GM23338 (cell line): ENCODE results near the gene RASL10B. TPM values are rescaled to one million over a fixed set of nuclear protein-coding genes. Genes with fewer than 3 reads are reported as not detected.

Source experiments
- ATAC-seq: fragments of 200-7000 bp; cut with Tn5 transposase; 3 replicates; pipeline ENCODE4 v1.9.1; 2020
- DNase-seq: peaks from one replicate; pipeline ENCODE4 v3.0.0-alpha.2; 2015; ENCODE audit warnings: low spot score
- H2AFZ ChIP-seq: fragments of 200-600 bp; sonication (generic); 2 replicates; pipeline ENCODE4 v1.8.0; 2016; ENCODE audit warnings: antibody characterized with exemption, mild to moderate bottlenecking, moderate library complexity
- H3F3A ChIP-seq: fragments of 200-600 bp; sonication (generic); replicated peaks from 2 replicates; pipeline ENCODE4 v1.8.0; 2017; ENCODE audit warnings: antibody characterized with exemption, mixed run types, low read depth
- H3K27ac ChIP-seq: fragments of 200-600 bp; sonication (generic); 2 replicates; pipeline ENCODE4 v1.6.1; 2016; ENCODE audit warnings: low read depth
- H3K27me3 ChIP-seq: fragments of 200-600 bp; sonication (generic); 2 replicates; pipeline ENCODE4 v1.8.0; 2016; ENCODE audit warnings: mild to moderate bottlenecking, mixed run types, moderate library complexity; ENCODE audit not compliant: insufficient read depth
- H3K36me3 ChIP-seq: fragments of 200-600 bp; sonication (generic); 2 replicates; pipeline ENCODE4 v1.8.0; 2016; ENCODE audit warnings: mild to moderate bottlenecking; ENCODE audit not compliant: insufficient read depth
- H3K4me1 ChIP-seq: fragments of 200-600 bp; sonication (generic); 2 replicates; pipeline ENCODE4 v1.8.0; 2016; ENCODE audit warnings: mild to moderate bottlenecking, moderate library complexity; ENCODE audit not compliant: insufficient read depth
- H3K4me2 ChIP-seq: fragments of 200-600 bp; sonication (generic); 2 replicates; pipeline ENCODE4 v1.7.1; 2017; ENCODE audit warnings: mixed run types
- H3K4me3 ChIP-seq: fragments of 200-600 bp; sonication (generic); 2 replicates; pipeline ENCODE4 v1.6.1; 2016; ENCODE audit warnings: mixed run types
- H3K79me2 ChIP-seq: fragments of 200-600 bp; sonication (generic); replicated peaks from 2 replicates; pipeline ENCODE4 v1.8.0; 2017; ENCODE audit warnings: mild to moderate bottlenecking; ENCODE audit not compliant: insufficient read depth
- H3K9me2 ChIP-seq: fragments of 200-600 bp; sonication (generic); 2 replicates; pipeline ENCODE4 v1.8.0; 2017; ENCODE audit not compliant: insufficient read depth
- H4K20me1 ChIP-seq: fragments of 200-600 bp; sonication (generic); replicated peaks from 2 replicates; pipeline ENCODE4 v1.8.0; 2017; ENCODE audit warnings: mild to moderate bottlenecking; ENCODE audit not compliant: insufficient read depth
- H3K27ac Mint-ChIP-seq: 2 replicates; pipeline ENCODE4 v1.8.0; 2020; ENCODE audit warnings: inconsistent platforms, mild to moderate bottlenecking, moderate library complexity, mixed read lengths
- H3K27me3 Mint-ChIP-seq: 3 replicates; pipeline ENCODE4 v1.8.0; 2022; ENCODE audit warnings: low read depth, mild to moderate bottlenecking, moderate library complexity, mixed read lengths, inconsistent platforms; ENCODE audit not compliant: insufficient read depth, poor library complexity
- H3K36me3 Mint-ChIP-seq: 3 replicates; pipeline ENCODE4 v1.8.0; 2021; ENCODE audit warnings: low read depth, mild to moderate bottlenecking, inconsistent platforms, moderate library complexity, mixed read lengths
- H3K4me1 Mint-ChIP-seq: 3 replicates; pipeline ENCODE4 v1.8.0; 2020; ENCODE audit warnings: mild to moderate bottlenecking, inconsistent platforms, mixed read lengths
- H3K4me3 Mint-ChIP-seq: 3 replicates; pipeline ENCODE4 v1.8.0; 2021; ENCODE audit warnings: moderate library complexity, mild to moderate bottlenecking, inconsistent platforms, mixed read lengths
- H3K9me3 Mint-ChIP-seq: 3 replicates; pipeline ENCODE4 v1.8.0; 2020; ENCODE audit warnings: moderate library complexity, mild to moderate bottlenecking, inconsistent platforms, mixed read lengths
- EZH2phosphoT487 ChIP-seq: fragments of 200-600 bp; sonication (generic); IDR thresholded peaks from one replicate; pipeline ENCODE4 v1.8.1; 2018; ENCODE audit warnings: antibody characterized with exemption; ENCODE audit not compliant: unreplicated experiment
- STAT1 ChIP-seq: IDR thresholded peaks from one replicate; pipeline ENCODE4 v1.6.1; 2016; ENCODE audit warnings: antibody characterized with exemption; ENCODE audit not compliant: unreplicated experiment
- polyA plus RNA-seq: library from polyadenylated mRNA; unstranded; fragments of >200 nt; fragmentation: Nextera tagmentation; extraction: Ambion mirVana; gene quantifications from 2 replicates; pipeline ENCODE4 v1.2.1, GENCODE V29; 2016
- total RNA-seq: library from RNA; depleted of rRNA; stranded (reverse); fragments of >200 nt; shearing (Covaris generic); gene quantifications from 2 replicates; pipeline ENCODE4 v1.2.3, GENCODE V29; 2014
- TF ChIP-seq, protein P1 (sequence below), 2 experiments: fragments of 200-600 bp in 1 of 2; sonication (generic) in 1 of 2; conservative IDR thresholded peaks; 2 replicates each; pipeline versions ENCODE4 v1.5.1 to v1.6.1; 2016 to 2017; ENCODE audit warnings: antibody characterized with exemption in 2 of 2, low read depth in 2 of 2, mild to moderate bottlenecking in 2 of 2, moderate library complexity in 1 of 2
- TF ChIP-seq, protein P2 (sequence below): IDR thresholded peaks from one replicate; pipeline ENCODE4 v1.6.1; 2018; ENCODE audit warnings: antibody characterized with exemption; ENCODE audit not compliant: unreplicated experiment
- TF ChIP-seq, protein P3 (sequence below): IDR thresholded peaks from 2 replicates; pipeline ENCODE4 v1.6.1; 2016; ENCODE audit warnings: antibody characterized with exemption
- TF ChIP-seq, protein P4 (sequence below): fragments of 250-450 bp; sonication (Bioruptor Pico); IDR thresholded peaks from 2 replicates; pipeline ENCODE4 v1.5.0; 2020; ENCODE audit warnings: mild to moderate bottlenecking, moderate library complexity

The RASL10B gene
- total and polyA plus RNA-seq, 2 experiments from 2014 or later: 7.1 to 26.2 TPM

DNA sequence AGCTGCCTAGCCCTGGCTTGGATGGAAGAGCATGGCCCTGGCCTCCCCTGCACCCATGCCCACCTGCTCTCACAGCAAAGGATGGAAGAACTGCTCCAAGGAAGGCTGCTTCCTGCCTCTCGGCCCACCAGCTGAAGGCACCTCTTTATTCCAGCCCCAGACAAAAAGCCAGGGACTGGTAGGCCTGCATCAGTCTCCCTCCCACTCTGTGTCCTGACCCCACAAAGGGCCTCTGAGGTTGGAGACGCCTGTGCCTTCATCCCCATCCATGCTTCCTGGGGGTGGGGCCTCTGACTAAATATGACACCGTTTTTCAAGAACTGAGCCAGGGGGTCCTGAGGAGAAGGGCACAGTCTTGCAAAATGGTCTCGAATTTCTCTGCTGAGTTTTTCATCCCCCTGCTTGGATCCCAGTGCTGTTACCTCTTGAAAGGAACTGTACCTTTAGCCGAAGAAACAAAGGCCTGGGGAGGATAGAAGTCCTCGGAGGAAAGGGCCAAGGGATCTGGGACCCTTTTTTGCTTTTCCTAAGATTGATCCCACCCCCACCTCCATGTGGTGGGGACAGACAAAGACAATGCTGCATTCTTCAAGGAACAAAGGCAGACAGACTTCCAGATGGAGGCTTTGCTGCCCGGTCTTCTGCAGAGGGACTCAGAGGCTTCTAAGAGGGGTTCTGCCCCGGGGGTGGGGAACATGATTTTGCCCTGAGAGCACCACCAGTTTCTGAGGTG, 34.5 kb downstream of the RASL10B start:
- no peaks in the 10 kb centered on the region for H3K9me2 ChIP-seq
- H3K36me3 ChIP-seq: no peaks in the 10 kb centered on the region
- H3K4me3 ChIP-seq: no peak overlapping the region
- H3F3A ChIP-seq: peaks cover 4% of the 10 kb centered on the region; the same call in 1 of the 2 replicates
- no peaks in the 10 kb centered on the region for H4K20me1 ChIP-seq
- H3K4me2 ChIP-seq: no peak overlapping the region
- H3K27ac ChIP-seq: no peak overlapping the region
- ATAC-seq: no peak
- TF ChIP-seq, protein P1, sequence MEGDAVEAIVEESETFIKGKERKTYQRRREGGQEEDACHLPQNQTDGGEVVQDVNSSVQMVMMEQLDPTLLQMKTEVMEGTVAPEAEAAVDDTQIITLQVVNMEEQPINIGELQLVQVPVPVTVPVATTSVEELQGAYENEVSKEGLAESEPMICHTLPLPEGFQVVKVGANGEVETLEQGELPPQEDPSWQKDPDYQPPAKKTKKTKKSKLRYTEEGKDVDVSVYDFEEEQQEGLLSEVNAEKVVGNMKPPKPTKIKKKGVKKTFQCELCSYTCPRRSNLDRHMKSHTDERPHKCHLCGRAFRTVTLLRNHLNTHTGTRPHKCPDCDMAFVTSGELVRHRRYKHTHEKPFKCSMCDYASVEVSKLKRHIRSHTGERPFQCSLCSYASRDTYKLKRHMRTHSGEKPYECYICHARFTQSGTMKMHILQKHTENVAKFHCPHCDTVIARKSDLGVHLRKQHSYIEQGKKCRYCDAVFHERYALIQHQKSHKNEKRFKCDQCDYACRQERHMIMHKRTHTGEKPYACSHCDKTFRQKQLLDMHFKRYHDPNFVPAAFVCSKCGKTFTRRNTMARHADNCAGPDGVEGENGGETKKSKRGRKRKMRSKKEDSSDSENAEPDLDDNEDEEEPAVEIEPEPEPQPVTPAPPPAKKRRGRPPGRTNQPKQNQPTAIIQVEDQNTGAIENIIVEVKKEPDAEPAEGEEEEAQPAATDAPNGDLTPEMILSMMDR (conservative IDR thresholded peaks at IDR 0.05; ENCODE audit: low read depth in 2 of 2): no peak
- TF ChIP-seq, protein P2, sequence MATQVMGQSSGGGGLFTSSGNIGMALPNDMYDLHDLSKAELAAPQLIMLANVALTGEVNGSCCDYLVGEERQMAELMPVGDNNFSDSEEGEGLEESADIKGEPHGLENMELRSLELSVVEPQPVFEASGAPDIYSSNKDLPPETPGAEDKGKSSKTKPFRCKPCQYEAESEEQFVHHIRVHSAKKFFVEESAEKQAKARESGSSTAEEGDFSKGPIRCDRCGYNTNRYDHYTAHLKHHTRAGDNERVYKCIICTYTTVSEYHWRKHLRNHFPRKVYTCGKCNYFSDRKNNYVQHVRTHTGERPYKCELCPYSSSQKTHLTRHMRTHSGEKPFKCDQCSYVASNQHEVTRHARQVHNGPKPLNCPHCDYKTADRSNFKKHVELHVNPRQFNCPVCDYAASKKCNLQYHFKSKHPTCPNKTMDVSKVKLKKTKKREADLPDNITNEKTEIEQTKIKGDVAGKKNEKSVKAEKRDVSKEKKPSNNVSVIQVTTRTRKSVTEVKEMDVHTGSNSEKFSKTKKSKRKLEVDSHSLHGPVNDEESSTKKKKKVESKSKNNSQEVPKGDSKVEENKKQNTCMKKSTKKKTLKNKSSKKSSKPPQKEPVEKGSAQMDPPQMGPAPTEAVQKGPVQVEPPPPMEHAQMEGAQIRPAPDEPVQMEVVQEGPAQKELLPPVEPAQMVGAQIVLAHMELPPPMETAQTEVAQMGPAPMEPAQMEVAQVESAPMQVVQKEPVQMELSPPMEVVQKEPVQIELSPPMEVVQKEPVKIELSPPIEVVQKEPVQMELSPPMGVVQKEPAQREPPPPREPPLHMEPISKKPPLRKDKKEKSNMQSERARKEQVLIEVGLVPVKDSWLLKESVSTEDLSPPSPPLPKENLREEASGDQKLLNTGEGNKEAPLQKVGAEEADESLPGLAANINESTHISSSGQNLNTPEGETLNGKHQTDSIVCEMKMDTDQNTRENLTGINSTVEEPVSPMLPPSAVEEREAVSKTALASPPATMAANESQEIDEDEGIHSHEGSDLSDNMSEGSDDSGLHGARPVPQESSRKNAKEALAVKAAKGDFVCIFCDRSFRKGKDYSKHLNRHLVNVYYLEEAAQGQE: no peak
- TF ChIP-seq EZH2phosphoT487 (no peak), STAT1 (no peak)
- TF ChIP-seq, protein P3, sequence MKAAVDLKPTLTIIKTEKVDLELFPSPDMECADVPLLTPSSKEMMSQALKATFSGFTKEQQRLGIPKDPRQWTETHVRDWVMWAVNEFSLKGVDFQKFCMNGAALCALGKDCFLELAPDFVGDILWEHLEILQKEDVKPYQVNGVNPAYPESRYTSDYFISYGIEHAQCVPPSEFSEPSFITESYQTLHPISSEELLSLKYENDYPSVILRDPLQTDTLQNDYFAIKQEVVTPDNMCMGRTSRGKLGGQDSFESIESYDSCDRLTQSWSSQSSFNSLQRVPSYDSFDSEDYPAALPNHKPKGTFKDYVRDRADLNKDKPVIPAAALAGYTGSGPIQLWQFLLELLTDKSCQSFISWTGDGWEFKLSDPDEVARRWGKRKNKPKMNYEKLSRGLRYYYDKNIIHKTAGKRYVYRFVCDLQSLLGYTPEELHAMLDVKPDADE: no peak
- TF ChIP-seq, protein P4, sequence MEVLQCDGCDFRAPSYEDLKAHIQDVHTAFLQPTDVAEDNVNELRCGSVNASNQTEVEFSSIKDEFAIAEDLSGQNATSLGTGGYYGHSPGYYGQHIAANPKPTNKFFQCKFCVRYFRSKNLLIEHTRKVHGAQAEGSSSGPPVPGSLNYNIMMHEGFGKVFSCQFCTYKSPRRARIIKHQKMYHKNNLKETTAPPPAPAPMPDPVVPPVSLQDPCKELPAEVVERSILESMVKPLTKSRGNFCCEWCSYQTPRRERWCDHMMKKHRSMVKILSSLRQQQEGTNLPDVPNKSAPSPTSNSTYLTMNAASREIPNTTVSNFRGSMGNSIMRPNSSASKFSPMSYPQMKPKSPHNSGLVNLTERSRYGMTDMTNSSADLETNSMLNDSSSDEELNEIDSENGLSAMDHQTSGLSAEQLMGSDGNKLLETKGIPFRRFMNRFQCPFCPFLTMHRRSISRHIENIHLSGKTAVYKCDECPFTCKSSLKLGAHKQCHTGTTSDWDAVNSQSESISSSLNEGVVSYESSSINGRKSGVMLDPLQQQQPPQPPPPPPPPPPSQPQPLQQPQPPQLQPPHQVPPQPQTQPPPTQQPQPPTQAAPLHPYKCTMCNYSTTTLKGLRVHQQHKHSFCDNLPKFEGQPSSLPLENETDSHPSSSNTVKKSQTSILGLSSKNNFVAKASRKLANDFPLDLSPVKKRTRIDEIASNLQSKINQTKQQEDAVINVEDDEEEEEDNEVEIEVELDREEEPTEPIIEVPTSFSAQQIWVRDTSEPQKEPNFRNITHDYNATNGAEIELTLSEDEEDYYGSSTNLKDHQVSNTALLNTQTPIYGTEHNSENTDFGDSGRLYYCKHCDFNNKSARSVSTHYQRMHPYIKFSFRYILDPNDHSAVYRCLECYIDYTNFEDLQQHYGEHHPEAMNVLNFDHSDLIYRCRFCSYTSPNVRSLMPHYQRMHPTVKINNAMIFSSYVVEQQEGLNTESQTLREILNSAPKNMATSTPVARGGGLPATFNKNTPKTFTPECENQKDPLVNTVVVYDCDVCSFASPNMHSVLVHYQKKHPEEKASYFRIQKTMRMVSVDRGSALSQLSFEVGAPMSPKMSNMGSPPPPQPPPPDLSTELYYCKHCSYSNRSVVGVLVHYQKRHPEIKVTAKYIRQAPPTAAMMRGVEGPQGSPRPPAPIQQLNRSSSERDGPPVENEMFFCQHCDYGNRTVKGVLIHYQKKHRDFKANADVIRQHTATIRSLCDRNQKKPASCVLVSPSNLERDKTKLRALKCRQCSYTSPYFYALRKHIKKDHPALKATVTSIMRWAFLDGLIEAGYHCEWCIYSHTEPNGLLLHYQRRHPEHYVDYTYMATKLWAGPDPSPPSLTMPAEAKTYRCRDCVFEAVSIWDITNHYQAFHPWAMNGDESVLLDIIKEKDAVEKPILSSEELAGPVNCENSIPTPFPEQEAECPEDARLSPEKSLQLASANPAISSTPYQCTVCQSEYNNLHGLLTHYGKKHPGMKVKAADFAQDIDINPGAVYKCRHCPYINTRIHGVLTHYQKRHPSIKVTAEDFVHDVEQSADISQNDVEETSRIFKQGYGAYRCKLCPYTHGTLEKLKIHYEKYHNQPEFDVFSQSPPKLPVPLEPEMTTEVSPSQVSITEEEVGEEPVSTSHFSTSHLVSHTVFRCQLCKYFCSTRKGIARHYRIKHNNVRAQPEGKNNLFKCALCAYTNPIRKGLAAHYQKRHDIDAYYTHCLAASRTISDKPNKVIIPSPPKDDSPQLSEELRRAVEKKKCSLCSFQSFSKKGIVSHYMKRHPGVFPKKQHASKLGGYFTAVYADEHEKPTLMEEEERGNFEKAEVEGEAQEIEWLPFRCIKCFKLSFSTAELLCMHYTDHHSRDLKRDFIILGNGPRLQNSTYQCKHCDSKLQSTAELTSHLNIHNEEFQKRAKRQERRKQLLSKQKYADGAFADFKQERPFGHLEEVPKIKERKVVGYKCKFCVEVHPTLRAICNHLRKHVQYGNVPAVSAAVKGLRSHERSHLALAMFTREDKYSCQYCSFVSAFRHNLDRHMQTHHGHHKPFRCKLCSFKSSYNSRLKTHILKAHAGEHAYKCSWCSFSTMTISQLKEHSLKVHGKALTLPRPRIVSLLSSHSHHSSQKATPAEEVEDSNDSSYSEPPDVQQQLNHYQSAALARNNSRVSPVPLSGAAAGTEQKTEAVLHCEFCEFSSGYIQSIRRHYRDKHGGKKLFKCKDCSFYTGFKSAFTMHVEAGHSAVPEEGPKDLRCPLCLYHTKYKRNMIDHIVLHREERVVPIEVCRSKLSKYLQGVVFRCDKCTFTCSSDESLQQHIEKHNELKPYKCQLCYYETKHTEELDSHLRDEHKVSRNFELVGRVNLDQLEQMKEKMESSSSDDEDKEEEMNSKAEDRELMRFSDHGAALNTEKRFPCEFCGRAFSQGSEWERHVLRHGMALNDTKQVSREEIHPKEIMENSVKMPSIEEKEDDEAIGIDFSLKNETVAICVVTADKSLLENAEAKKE (CRISPR knock-in tag): no peak
- Mint-ChIP-seq H3K36me3 (no peaks in the 10 kb centered on the region), H3K27me3 (peaks cover 7% of the 10 kb centered on the region), H3K4me3 (no peak overlapping the region), H3K27ac (no peak overlapping the region), H3K4me1 (peaks cover 17% of the 10 kb centered on the region), H3K9me3 (no peaks in the 10 kb centered on the region; the same call in 1 of the 3 replicates)
- no peaks in the 10 kb centered on the region for H3K79me2 ChIP-seq
- H2AFZ ChIP-seq: peak overlapping the region; percentile 59; the same call in 1 of the 2 replicates
- no peak for DNase-seq
- no peaks in the 10 kb centered on the region for H3K27me3 ChIP-seq
- H3K4me1 ChIP-seq: peaks cover 6% of the 10 kb centered on the region; the same call in 1 of the 2 replicates
